Endothelial cell of umbilical vein (primary cell): ENCODE data around the gene GREB1. TPM values are rescaled to one million over a fixed set of nuclear protein-coding genes. Genes with fewer than 3 reads are reported as not detected.

ENCODE experiments used
- BruUV-seq: library from RNA; stranded (reverse); fragments of 400-500 nt; replicated peaks from 2 replicates; lab custom pipeline; 2021; lab: Mats Ljungman, UMichigan
- CTCF ChIA-PET: fragments of 300-600, 350-600 bp; sonication (Branson Sonifier 250); formaldehyde crosslinking; loops from one replicate; lab custom pipeline; 2021; ENCODE audit warnings: antibody characterized with exemption, inconsistent platforms; lab: Charles Lee
- POLR2A ChIA-PET: fragments of 300-600, 350-600 bp; sonication (Branson Sonifier 250); formaldehyde crosslinking; loops from one replicate; lab custom pipeline; 2021; ENCODE audit warnings: antibody characterized with exemption, inconsistent platforms; lab: Charles Lee
- DNase-seq: peaks from one replicate; pipeline ENCODE4 v3.0.0-alpha.2; 2011; ENCODE audit warnings: low read depth, low spot score
- FAIRE-seq: peaks from 2 replicates; lab custom pipeline; 2011; peaks lifted over from hg19 to GRCh38; lab: Jason Lieb, UNC
- H2AFZ ChIP-seq: 2 replicates; pipeline ENCODE4 v1.6.0; 2012; ENCODE audit warnings: low read depth, low read length, control low read depth, inconsistent platforms
- H3K27ac ChIP-seq: 2 replicates; pipeline ENCODE4 v1.5.1; 2011; ENCODE audit warnings: low read depth, mild to moderate bottlenecking, control low read depth, low read length, moderate library complexity; ENCODE audit not compliant: insufficient read depth
- H3K27me3 ChIP-seq, 2 experiments: 2 replicates each; pipeline versions ENCODE4 v1.6.0 to v1.6.1; 2011; ENCODE audit warnings: low read length in 2 of 2, mixed read lengths in 1 of 2; ENCODE audit not compliant: control insufficient read depth in 2 of 2, insufficient read depth in 2 of 2
- H3K36me3 ChIP-seq, 2 experiments: 2 replicates in 1 of 2; 3 replicates in 1 of 2; pipeline ENCODE4 v1.5.1; 2011; ENCODE audit warnings: low read length in 2 of 2, mild to moderate bottlenecking in 1 of 2, moderate library complexity in 1 of 2; ENCODE audit not compliant: control insufficient read depth in 2 of 2, insufficient read depth in 2 of 2; ENCODE audit errors: extremely low read depth in 1 of 2
- H3K4me1 ChIP-seq: 3 replicates; pipeline ENCODE4 v1.5.1; 2011; ENCODE audit warnings: mild to moderate bottlenecking, low read length; ENCODE audit not compliant: control insufficient read depth, insufficient read depth; ENCODE audit errors: extremely low read depth
- H3K4me2 ChIP-seq: 2 replicates; pipeline ENCODE4 v1.6.1; 2011; ENCODE audit warnings: low read length, control low read depth, mixed read lengths; ENCODE audit not compliant: insufficient read depth
- H3K4me3 ChIP-seq, 3 experiments: fragments of 200-600 bp in 1 of 3; sonication (generic), shearing (Covaris generic) in 1 of 3; replicated peaks in 1 of 3; 2 replicates each; pipeline ENCODE4 v1.5.1; 2011 to 2016; ENCODE audit warnings: control low read depth in 3 of 3, low read length in 3 of 3, mild to moderate bottlenecking in 2 of 3, inconsistent platforms in 1 of 3, low read depth in 1 of 3, moderate library complexity in 1 of 3; ENCODE audit not compliant: insufficient read depth in 1 of 3
- H3K79me2 ChIP-seq: 2 replicates; pipeline ENCODE4 v1.6.0; 2012; ENCODE audit warnings: low read length, inconsistent platforms; ENCODE audit not compliant: control insufficient read depth, insufficient read depth
- H3K9ac ChIP-seq: replicated peaks from 2 replicates; pipeline ENCODE3; 2011; ENCODE audit warnings: low read length, control low read depth; ENCODE audit not compliant: insufficient read depth; ENCODE audit errors: extremely low read depth
- H3K9me1 ChIP-seq: replicated peaks from 3 replicates; pipeline ENCODE4 v1.6.0; 2011; ENCODE audit warnings: mild to moderate bottlenecking, low read length; ENCODE audit not compliant: control insufficient read depth, insufficient read depth; ENCODE audit errors: extremely low read depth
- H3K9me3 ChIP-seq: replicated peaks from 2 replicates; pipeline ENCODE4 v1.5.1; 2012; ENCODE audit warnings: low read length, inconsistent platforms; ENCODE audit not compliant: control insufficient read depth, insufficient read depth
- H4K20me1 ChIP-seq: replicated peaks from 2 replicates; pipeline ENCODE3; 2011; ENCODE audit warnings: mild to moderate bottlenecking, low read length; ENCODE audit not compliant: control insufficient read depth, insufficient read depth; ENCODE audit errors: extremely low read depth
- CTCF ChIP-seq, 2 donors: IDR thresholded peaks; 1 replicate in 1 of 2; 2 replicates in 1 of 2; pipeline ENCODE4 v1.5.1; 2011; ENCODE audit warnings: low read length in 2 of 2, mild to moderate bottlenecking in 2 of 2, moderate library complexity in 2 of 2, control low read depth in 1 of 2, inconsistent platforms in 1 of 2, low read depth in 1 of 2; ENCODE audit not compliant: insufficient read depth in 1 of 2; ENCODE audit errors: extremely low read depth in 1 of 2
- EZH2 ChIP-seq: IDR thresholded peaks from 2 replicates; pipeline ENCODE4 v1.6.1; 2012; ENCODE audit warnings: borderline replicate concordance, low read depth, mild to moderate bottlenecking, moderate library complexity, low read length, inconsistent platforms; ENCODE audit not compliant: severe bottlenecking
- FOS ChIP-seq: IDR thresholded peaks from 2 replicates; pipeline ENCODE4 v1.6.1; 2011; ENCODE audit warnings: mild to moderate bottlenecking, low read length, moderate library complexity, borderline replicate concordance; ENCODE audit not compliant: insufficient read depth
- GATA2 ChIP-seq: IDR thresholded peaks from 2 replicates; pipeline ENCODE4 v1.7.0; 2011; ENCODE audit warnings: low read depth, mild to moderate bottlenecking, moderate library complexity, mixed read lengths, low read length; ENCODE audit not compliant: insufficient read length, insufficient read depth
- JUN ChIP-seq: IDR thresholded peaks from 2 replicates; pipeline ENCODE4 v1.6.1; 2011; ENCODE audit warnings: borderline replicate concordance, low read depth; ENCODE audit not compliant: insufficient read length, insufficient read depth
- MAX ChIP-seq: IDR thresholded peaks from 2 replicates; pipeline ENCODE4 v1.6.1; 2011; ENCODE audit not compliant: insufficient read depth, insufficient read length
- MYC ChIP-seq: IDR thresholded peaks from one replicate; pipeline ENCODE4 v1.6.1; 2011; ENCODE audit warnings: mild to moderate bottlenecking, low read depth, low read length
- POLR2A ChIP-seq: IDR thresholded peaks from 2 replicates; pipeline ENCODE4 v1.6.1; 2012; ENCODE audit warnings: low read depth, mild to moderate bottlenecking, control low read depth, low read length
- POLR2AphosphoS5 ChIP-seq: IDR thresholded peaks from 2 replicates; pipeline ENCODE4 v1.6.1; 2012; ENCODE audit warnings: low read depth, mild to moderate bottlenecking, control low read depth, low read length, moderate library complexity; ENCODE audit not compliant: insufficient read depth
- dilution Hi-C: fragments of 300-500 bp; cut with MboI; formaldehyde crosslinking; loops from one replicate; pipeline ENCODE4 v1.15.0; 2019; ENCODE audit warnings: low sequenced_read_pairs; ENCODE audit not compliant: extremely low pct_ligation_motif_present
- intact Hi-C: fragments of 100-400 bp; cut with micrococcal nuclease; formaldehyde crosslinking; loops from one replicate; pipeline ENCODE4 v1.10.0; 2022
- polyA plus RNA-seq, 4 experiments: library from polyadenylated mRNA; depleted of rRNA in 3 of 4; stranded (reverse) in 3 of 4; unstranded in 1 of 4; fragments of >200 nt; gene quantifications; 2 replicates each; pipeline versions ENCODE4 v1.2.1 to v1.2.3, GENCODE V29; 2011 to 2012; ENCODE audit warnings: missing spikeins in 1 of 4
- total RNA-seq: library from RNA; stranded (reverse); gene quantifications from 2 replicates; pipeline ENCODE4 v1.2.3, GENCODE V29; 2021

GREB1 gene
- total and polyA plus RNA-seq, 2 donors (not counting 3 experiments of a cell fraction or from before 2014, with no cell fraction given) = 0.17 to 0.58 TPM

- intact Hi-C loops (no loop called here), dilution Hi-C loops (no loop called here)
- Histone ChIP-seq H3K27me3 (no peaks in the 10 kb centered on the region), H3K27ac (no peak overlapping the region), H3K4me3 (no peak overlapping the region), H3K9ac (no peak overlapping the region), H4K20me1 (no peaks in the 10 kb centered on the region), H3K9me3 (no peaks in the 10 kb centered on the region), H3K4me2 (no peak overlapping the region), H3K79me2 (no peaks in the 10 kb centered on the region), H3K9me1 (no peaks in the 10 kb centered on the region), H2AFZ (no peak overlapping the region), H3K36me3 (no peaks in the 10 kb centered on the region), H3K4me1 (no peaks in the 10 kb centered on the region)
- POLR2A ChIA-PET = no interaction called here
- CTCF ChIA-PET = interaction anchor here (1.4 kb wide), 1 partner anchor 39 kb away, joined by 3 read pairs; no protein-coding TSS in a partner anchor
- no peak for FAIRE-seq
- BruUV-seq = no TSS peak
- TF ChIP-seq EZH2 = no peak
- no peak for TF ChIP-seq GATA2
- no peak for TF ChIP-seq MYC
- DNase-seq = no peak
Measured at GRCh38 chr2:11543337-11544216, 9.7 kb downstream of the GREB1 start.

- Histone ChIP-seq H3K27ac (no peak overlapping the region), H3K79me2 (no peaks in the 10 kb centered on the region), H3K4me3 (no peak overlapping the region), H3K4me2 (no peak overlapping the region), H3K9me3 (no peaks in the 10 kb centered on the region), H4K20me1 (no peaks in the 10 kb centered on the region), H3K36me3 (no peaks in the 10 kb centered on the region), H3K4me1 (no peaks in the 10 kb centered on the region), H3K9me1 (no peaks in the 10 kb centered on the region), H3K27me3 (no peaks in the 10 kb centered on the region), H3K9ac (no peak overlapping the region), H2AFZ (no peak overlapping the region)
- TF ChIP-seq MAX = no peak
- TF ChIP-seq EZH2 = no peak
- TF ChIP-seq POLR2A = no peak
- TF ChIP-seq POLR2AphosphoS5 = no peak
- no peak for TF ChIP-seq JUN
- no peak for TF ChIP-seq MYC
- no peak for TF ChIP-seq FOS
- no peak for TF ChIP-seq GATA2
- no peak for TF ChIP-seq CTCF (IDR thresholded peaks at IDR 0.05; ENCODE audit: extremely low read depth in 1 of 2, insufficient read depth in 1 of 2, low read depth in 1 of 2, low read length in 2 of 2)
- CTCF ChIA-PET = interaction anchor here (1.7 to 2.3 kb wide), 2 partner anchors 12 to 67 kb away, joined by 4 to 8 read pairs; no protein-coding TSS in a partner anchor
- no TSS peak for BruUV-seq
- intact Hi-C loops (no loop called here), dilution Hi-C loops (no loop called here)
- POLR2A ChIA-PET = no interaction called here
- no peak for DNase-seq
- no peak for FAIRE-seq
Measured at GRCh38 chr2:11546072-11546471, 12.2 kb downstream of the GREB1 start.
